Measurements from ENCODE around the gene CHID1. TPM values are rescaled to one million over a fixed set of nuclear protein-coding genes. Genes with fewer than 3 reads are reported as not detected.

CHID1 gene
- 51.8 and 58.9 TPM in 2 replicates for total RNA-seq

DNA sequence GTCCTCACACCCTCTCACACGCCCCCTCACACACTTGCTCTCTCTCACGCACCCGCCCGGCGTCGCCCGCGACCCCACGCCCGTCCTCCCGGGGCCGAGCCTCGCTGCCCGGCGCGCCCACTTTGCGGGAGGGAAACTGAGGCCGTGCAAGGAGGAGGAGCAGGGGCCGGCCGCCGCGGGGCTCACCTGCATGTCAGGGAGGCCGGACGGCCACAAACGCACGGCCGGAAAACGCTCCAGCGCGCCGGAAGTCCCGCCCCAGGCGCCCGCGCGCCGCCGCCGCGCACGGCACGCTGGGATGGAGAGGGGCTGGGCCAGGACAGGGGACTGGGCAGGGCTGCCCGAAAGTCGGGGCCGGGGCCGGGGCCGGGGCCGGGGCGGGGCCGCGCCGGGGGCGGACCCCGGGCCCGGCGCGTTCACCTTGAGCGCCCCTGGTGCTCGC, at the start of gene CHID1:
TSS of gene CHID1 (minus strand) at position 222 of the 442 bp plus-strand sequence. CDS start 5,994 bp downstream, outside the sequence.
- intact Hi-C loops (cut with micrococcal nuclease) = loop anchor here (2.0 to 5.0 kb wide), 3 partner anchors 14 to 102 kb away; partner anchors contain the start of genes AP2A2 and RPLP2

DNA sequence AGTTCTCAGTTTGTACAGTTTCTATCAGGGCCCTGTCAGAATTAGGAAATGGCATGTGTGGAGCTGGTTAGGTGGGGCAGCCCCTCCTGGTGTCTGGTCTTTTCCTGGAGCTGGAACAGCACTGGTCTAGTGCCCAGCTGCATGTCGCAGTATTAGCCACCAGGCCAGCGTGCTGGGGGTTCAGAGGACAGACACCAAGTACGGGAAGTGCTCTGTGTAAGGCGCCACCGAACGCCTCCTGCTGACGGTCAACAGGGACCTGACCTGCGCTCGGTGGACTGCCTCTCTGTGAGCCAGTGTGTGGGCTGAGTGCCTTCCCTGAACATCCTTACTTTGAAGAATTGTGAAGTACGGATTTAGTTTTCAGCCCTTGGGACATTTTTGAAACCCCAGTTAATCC, 49.0 kb upstream of the CHID1 start:
- intact Hi-C loops (cut with micrococcal nuclease) = no loop called here

DNA sequence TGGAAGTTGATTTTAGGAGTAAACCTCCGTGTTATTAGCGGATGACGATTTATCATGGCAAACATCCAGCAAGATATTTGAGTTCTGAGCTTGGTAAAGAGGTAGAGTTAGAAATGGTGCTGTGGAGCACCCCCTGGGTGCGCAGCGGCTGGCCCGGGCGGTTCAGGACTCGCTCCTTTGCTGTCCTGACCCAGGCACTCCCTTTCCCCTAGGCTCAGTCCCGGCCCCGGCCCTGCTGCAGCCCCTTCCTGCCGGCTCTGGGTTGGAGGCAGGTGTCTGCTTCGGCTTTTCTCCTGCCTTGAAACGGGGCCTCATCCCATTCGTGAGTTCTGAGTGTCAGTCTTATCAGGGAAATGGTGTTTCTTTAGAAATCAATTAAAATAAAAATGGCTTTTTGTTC, 48.4 kb upstream of the CHID1 start:
- intact Hi-C loops (cut with micrococcal nuclease) = no loop called here

DNA sequence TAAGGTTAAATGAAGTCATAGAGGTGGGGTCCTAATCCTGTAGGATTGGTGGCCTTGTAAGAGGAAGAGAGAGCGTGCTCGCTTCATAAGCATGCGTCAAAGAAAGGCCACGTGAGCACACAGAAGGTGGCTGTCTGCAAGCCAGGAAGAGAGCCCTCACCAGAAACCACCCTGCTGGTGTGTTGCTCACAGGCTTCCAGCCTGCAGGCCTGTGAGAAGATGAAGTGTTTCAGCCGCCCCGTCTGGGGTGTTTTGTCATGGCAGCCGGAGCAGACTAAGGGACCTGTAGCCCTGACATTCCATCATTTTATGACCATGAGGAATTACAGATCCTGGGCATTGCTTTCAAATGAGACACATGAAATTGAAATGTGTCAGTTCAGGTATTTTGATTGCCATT, 47.5 kb upstream of the CHID1 start:
- intact Hi-C loops (cut with micrococcal nuclease) = no loop called here

GRCh38 chr11:957212-957920, 46.8 kb upstream of the CHID1 start:
- intact Hi-C loops (cut with micrococcal nuclease) = no loop called here

DNA sequence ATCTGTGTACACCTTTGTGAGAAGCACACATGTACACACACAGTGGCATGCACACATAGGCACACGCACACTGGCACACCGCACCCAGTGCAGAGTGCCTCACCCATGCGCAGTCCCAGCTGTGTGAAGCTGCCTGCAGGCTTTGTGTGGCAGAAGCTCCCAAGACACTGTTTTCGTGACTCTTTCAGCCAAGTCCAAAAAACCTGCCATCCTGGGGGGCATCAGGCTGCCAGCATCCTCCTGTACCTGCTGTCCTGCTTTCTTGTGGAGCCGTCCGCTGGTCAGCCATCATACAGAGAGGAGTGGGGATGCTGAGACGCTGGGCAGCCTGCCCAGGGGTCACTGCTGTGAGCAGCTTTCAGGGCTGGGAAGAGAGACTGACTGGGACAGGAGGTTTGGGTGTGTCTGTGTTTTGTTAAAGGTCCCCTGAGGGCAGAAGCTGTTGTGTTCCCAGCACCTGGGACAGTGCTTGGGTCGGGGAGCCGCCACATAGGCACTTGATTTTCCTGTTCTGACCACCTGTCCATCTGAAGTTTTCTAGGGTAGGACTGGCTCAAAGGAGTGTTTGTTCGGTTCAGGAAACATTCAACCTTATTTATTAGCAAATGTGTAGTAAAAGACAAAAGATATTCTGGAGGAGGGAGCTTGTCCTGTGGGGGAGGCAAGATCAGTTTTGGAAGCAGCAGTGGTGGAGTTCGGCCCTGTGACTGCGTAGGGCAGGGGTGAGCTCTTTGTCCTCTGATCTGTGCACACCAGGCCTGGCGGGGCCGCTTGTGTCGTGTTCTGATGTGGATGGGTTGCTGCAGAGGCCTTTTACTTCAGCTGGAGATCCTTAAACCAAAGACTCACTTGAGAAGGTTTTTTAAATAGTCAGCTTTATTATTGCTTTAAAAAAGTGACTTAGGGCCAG, 44.8 kb upstream of the CHID1 start:
- intact Hi-C loops (cut with micrococcal nuclease) = no loop called here

DNA sequence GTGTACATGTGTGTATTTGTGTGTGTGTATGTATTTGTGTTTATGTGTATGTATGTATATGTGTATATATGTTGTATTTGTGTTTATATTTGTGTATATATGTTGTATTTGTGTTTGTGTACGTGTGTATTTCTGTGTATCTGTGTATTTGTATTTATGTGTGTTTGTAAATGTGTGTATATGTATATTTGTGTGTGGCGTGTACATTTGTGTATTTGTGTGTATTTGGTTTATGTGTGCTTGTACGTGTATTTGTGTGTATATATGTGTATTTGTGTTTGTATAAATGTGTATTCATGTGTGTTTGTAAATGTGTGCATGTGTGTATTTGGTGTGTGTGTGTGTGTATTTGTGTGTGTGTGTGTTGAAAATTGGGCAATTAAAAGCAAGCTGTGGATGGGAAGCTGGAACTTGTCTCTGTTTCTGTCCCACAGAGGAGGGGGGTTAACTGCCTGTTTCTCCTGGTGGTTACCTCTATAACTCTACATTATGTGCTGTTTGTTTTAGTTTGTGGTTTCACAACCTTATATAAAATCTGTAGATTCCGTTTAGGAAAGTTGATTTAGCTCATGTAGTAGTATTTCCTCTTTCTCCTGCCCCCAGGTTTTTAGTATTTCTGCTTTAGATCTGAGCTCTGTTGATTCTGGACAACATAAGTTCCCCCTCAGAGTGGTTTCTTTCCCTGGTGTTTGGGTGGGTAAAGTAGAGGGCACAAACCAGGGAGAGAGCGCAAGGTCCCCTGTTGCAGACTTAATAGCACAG, 44.0 kb upstream of the CHID1 start:
- intact Hi-C loops (cut with micrococcal nuclease) = no loop called here

- intact Hi-C loops (cut with micrococcal nuclease) = no loop called here
Observed at GRCh38 chr11:953512-953911, 42.9 kb upstream of the CHID1 start.

- intact Hi-C loops (cut with micrococcal nuclease) = no loop called here
Observed at GRCh38 chr11:952406-953385, 42.1 kb upstream of the CHID1 start.

- intact Hi-C loops (cut with micrococcal nuclease) = no loop called here
Observed at GRCh38 chr11:951507-951906, 40.9 kb upstream of the CHID1 start.

GRCh38 chr11:947744-948143, 37.1 kb upstream of the CHID1 start:
- intact Hi-C loops (cut with micrococcal nuclease) = no loop called here

GRCh38 chr11:945986-946385, 35.4 kb upstream of the CHID1 start:
- intact Hi-C loops (cut with micrococcal nuclease) = no loop called here

DNA sequence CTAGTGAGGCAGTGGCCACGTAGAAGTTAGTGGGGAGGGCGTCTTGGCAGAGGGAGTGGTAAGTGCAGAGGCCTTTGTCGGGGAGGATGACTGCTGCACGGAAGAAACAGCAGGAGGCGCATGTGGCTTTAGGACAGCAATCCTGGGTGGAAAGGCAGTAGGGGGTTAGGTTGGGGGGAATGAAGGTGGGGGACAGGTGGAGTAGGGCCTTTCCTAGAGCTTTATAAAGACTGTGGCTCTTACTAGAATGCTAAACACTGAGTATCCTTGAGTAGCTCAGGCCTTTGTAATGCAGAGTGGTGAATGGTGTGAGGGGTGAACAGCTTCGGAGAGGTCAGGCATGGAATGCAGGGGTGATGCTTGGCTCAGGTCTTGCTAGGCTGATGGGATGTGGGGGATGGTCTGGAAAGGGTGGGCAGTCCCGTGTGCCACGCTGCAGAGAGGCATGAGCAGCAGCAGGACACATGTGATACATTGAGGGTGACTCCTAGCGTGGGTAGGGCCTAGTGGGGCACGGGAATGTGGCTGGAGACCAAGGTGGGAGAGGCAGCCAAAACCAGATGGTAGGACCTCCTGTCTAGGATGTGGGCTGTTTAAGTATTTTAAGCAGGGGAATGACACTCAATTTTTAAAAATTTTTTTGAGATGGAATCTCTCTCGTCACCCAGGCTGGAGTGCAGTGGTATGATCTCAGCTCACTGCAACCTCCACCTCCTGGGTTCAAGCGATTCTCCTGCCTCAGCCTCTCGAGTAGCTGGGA, 34.3 kb upstream of the CHID1 start:
- intact Hi-C loops (cut with micrococcal nuclease) = no loop called here

DNA sequence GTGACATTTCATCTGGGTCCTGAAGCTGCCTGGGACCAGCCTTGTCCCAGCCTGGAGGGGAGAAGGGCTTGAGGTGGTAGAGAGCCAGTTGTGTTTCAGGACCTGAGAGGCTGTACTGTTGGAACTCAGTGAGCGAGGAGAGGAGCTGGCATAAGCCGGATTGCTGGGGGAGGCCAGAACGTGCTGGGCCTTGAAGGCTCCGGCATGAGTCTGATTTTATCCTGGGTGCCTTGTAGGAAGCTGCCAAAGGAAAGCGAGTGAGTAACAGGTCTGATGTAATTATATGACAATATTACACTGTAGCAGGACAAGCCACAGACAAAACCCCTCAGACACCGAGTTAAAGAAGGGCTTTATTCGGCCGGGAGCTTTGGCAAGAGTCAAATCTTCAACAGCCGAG, 32.2 kb upstream of the CHID1 start:
- intact Hi-C loops (cut with micrococcal nuclease) = no loop called here

DNA sequence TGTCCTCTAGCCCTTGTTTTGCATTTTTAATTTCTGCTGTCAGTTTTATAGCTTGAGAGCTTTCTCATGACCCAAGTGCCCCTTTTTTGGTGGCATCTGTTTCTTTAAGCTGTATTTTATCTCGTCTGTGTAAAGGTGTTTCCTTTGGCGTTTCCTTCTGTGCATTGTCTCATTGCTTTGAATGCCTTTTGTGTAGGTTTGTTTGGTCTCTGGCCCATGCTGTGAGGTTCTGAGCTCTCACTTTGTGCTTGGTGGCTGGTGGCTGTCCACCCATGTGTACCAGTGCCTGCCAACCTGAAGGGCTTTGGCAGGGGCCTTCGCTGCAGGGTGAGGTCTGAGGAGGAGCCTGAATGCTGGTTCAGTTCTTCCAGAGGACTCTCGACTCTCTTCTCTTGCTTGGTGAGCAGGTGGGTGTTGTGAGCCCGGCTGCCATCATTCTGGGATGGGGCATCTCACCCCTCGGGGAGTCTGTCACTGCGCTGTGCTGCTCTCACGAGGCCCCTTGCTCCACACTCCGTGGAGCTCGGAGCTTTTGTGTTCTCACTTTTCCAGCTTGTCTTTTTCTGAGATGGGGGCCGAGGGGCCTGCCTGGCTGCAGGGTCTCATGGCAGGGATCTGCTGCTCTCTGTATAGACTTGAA, 30.0 kb upstream of the CHID1 start:
- intact Hi-C loops (cut with micrococcal nuclease) = no loop called here

DNA sequence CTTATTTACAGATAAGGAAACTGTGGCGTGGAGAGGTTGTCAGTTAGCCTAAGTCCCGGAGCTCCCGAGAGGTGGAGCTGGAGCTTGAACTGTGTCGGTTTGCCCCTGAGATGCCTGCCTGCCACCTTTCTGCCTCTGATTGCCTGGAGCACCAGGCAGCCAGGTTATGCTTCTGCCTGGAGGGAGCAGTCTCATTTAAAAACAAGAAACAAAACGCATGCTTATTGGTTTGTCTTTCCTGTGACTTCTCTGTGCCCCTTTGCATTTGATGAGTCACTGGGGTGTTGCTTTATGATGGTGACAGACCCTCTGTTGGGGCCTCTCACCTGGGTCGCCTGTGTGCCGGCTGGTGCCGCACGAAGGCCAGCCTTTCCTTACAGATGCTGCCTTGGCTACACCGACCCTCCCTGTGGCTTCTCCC, 27.2 kb upstream of the CHID1 start:
- intact Hi-C loops (cut with micrococcal nuclease) = no loop called here

- intact Hi-C loops (cut with micrococcal nuclease) = no loop called here
Observed at GRCh38 chr11:936199-936598, 25.6 kb upstream of the CHID1 start.

DNA sequence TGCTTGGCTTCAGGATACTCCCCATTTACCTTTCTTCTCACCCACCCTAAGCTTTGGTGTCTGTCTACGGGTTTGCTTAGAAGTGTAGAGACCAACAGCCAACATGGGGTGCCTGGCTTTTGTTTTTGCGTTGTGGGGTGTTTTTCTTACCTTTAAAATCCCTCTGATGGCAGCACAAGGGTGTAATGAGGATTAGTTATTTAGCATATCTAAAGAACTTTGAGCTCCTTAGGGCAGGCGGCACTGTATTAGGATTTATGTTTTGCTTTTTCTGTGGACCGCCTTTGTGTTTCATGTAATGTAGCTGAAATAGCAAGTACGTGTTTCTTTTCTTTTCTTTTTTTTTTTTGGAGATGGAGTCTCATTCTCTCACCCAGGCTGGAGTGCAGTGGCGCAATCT, 23.9 kb upstream of the CHID1 start:
- intact Hi-C loops (cut with micrococcal nuclease) = no loop called here

- intact Hi-C loops (cut with micrococcal nuclease) = no loop called here
Observed at GRCh38 chr11:933936-934335, 23.3 kb upstream of the CHID1 start.
